ENCODE data around the gene MEG3. TPM values are rescaled to one million over a fixed set of nuclear protein-coding genes. Genes with fewer than 3 reads are reported as not detected.

The MEG3 gene
- polyA plus RNA-seq, 1 donor from 2014 or later = not detected

- Histone ChIP-seq H3K27ac (ENCODE audit: low read length) (no peak overlapping the region), H3F3A (ENCODE audit: insufficient read depth, low read length, poor library complexity, severe bottlenecking) (no peaks in the 10 kb centered on the region), H2AFZ (ENCODE audit: low read depth, low read length) (no peak overlapping the region), H3K4me3 (ENCODE audit: low read length) (no peak overlapping the region), H3K36me3 (ENCODE audit: insufficient read depth, low read length) (no peaks in the 10 kb centered on the region), H3K27me3 (ENCODE audit: insufficient read depth, low read depth, low read length) (no peaks in the 10 kb centered on the region), H3K4me2 (ENCODE audit: low read length) (no peak overlapping the region), H4K20me1 (ENCODE audit: insufficient read depth) (no peaks in the 10 kb centered on the region), H3K9me3 (ENCODE audit: low read length) (peaks cover 4% of the 10 kb centered on the region), H3K79me2 (replicated peaks; ENCODE audit: insufficient read depth, low read length) (no peaks in the 10 kb centered on the region), H3K9me2 (ENCODE audit: insufficient read depth, low read length) (no peaks in the 10 kb centered on the region), H3K9ac (ENCODE audit: low read length) (no peak overlapping the region)
- no peak for TF ChIP-seq TAF1 (IDR thresholded peaks at IDR 0.05; ENCODE audit: low read depth)
Observed at GRCh38 chr14:100803676-100804075, 22.2 kb upstream of the MEG3 start.

- Histone ChIP-seq H4K20me1 (ENCODE audit: insufficient read depth) (no peaks in the 10 kb centered on the region), H2AFZ (ENCODE audit: low read depth, low read length) (no peak overlapping the region), H3K4me2 (ENCODE audit: low read length) (no peak overlapping the region), H3K79me2 (replicated peaks; ENCODE audit: insufficient read depth, low read length) (no peaks in the 10 kb centered on the region), H3K4me3 (ENCODE audit: low read length) (no peak overlapping the region), H3F3A (ENCODE audit: insufficient read depth, low read length, poor library complexity, severe bottlenecking) (no peaks in the 10 kb centered on the region), H3K9ac (ENCODE audit: low read length) (no peak overlapping the region), H3K36me3 (ENCODE audit: insufficient read depth, low read length) (no peaks in the 10 kb centered on the region), H3K9me2 (ENCODE audit: insufficient read depth, low read length) (no peaks in the 10 kb centered on the region), H3K27me3 (ENCODE audit: insufficient read depth, low read depth, low read length) (no peaks in the 10 kb centered on the region), H3K9me3 (ENCODE audit: low read length) (peaks cover 8% of the 10 kb centered on the region), H3K27ac (ENCODE audit: low read length) (no peak overlapping the region)
- TF ChIP-seq TAF1 (IDR thresholded peaks at IDR 0.05; ENCODE audit: low read depth) = no peak
- TF ChIP-seq POLR2AphosphoS5 (IDR thresholded peaks at IDR 0.05) = no peak
- TF ChIP-seq EZH2 (IDR thresholded peaks at IDR 0.05; ENCODE audit: borderline replicate concordance, insufficient read depth, low read length, poor library complexity, severe bottlenecking) = no peak
- TF ChIP-seq RAD21 (conservative IDR thresholded peaks at IDR 0.05) = no peak
- no peak for TF ChIP-seq MXI1 (conservative IDR thresholded peaks at IDR 0.05; ENCODE audit: poor library complexity, severe bottlenecking)
- no peak for TF ChIP-seq SMC3 (conservative IDR thresholded peaks at IDR 0.05; ENCODE audit: poor library complexity)
- no peak for TF ChIP-seq REST (IDR thresholded peaks at IDR 0.05; ENCODE audit: borderline replicate concordance)
- no peak for TF ChIP-seq CTCF (IDR thresholded peaks at IDR 0.05; ENCODE audit: poor library complexity, severe bottlenecking)
- TF ChIP-seq EP300 (conservative IDR thresholded peaks at IDR 0.05; ENCODE audit: poor library complexity, severe bottlenecking) = no peak
Observed at GRCh38 chr14:100804138-100804537, 21.8 kb upstream of the MEG3 start.

Data from neural cell (in vitro differentiated cells).